HG03108 (cell line): ENCODE results near the gene TCFL5.
"Not testable (repeated sequence)": the region's sequence is repeated elsewhere in the genome, so short reads cannot be mapped to it uniquely, and the experiment has no call there.

Experiments used
- ATAC-seq: cut with Tn5 transposase; IDR thresholded peaks from one replicate; pipeline ENCODE4 v1.9.1; 2021; ENCODE audit warnings: moderate library complexity; ENCODE audit not compliant: unreplicated experiment

Gene TCFL5

DNA sequence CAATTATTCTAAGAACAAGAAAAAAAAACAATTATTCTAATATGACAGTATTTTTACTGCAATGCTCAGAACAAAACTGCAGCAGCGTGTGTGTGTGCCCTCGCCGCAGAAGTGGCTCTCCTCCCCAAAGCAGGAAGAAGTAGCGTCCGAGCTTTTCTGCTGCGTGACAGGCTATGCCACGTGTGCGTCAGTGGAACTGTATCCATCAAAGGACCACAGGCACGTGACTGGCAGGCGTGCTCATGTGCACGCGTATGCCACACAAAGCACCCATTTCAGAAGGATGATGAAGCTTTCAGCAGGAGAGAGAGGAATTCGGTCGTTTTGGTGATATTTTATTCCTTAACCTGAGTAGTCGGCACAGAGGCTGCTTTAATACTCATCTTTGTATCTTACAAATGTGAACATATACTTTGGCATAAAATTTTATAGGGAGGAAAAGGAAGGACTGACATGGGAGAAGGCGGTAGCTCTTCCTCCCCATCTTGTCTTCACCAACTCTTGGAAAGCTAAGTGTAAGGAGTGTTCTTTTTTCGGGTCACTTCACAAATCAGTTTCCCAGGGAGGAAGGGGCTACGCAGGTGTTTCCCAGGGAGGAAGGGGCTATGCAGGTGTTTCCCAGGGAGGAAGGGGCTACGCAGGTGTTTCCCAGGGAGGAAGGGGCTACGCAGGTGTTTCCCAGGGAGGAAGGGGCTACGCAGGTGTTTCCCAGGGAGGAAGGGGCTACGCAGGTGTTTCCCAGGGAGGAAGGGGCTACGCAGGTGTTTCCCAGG is 3.4 kb downstream of the TCFL5 start:
- no peak for ATAC-seq

DNA sequence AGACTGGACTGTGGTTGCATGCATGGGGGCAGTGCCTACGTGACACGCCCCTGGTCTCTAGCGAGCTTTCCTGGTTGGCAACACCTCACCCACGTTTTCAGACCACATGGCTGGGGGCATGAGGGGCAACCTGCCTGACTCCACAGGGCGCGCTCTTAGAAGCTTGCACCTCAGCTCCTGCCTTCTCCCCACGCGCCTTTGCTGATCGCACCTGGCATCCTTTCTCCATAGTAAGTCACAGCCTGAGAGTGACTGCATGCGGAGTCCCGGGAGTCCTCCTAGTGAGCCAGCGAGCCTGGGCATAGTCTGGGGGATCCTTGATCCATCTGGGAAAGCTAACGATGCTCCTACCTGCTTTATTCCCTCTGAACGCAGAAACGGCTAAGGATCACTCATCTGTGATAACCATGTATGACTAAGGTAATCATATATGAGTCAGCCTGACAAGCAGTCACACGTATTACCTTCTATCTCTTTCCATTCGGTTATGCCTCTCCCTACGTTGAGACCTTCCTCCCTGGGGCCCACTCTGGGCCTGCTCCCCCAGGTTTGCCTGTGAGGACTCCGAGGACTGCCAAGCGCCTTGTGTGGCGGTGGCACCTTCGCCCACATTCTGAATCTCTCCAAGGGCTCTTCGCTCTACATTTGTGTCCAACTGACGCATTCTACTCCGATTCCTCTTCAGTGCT is 4.5 kb downstream of the TCFL5 start:
- ATAC-seq = no peak

DNA sequence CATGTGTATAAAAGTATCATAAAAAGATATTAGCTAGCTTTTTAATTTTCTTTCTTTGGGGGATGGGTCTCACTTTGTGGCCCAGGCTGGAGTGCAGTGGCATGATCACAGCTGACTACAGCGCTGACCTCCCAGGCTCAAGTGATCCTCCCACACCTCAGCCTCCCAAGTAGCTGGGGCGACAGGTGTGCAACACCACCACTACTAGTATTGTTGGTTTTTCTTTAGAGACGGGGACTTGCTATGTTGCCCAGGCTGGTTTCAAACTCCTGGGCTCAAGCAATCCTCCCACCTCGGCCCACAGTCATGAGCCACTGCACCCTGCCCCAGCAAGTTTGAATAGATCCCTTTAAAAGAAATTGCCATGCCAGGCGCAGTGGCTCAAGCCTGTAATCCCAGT is 6.5 kb downstream of the TCFL5 start:
- ATAC-seq = no peak

DNA sequence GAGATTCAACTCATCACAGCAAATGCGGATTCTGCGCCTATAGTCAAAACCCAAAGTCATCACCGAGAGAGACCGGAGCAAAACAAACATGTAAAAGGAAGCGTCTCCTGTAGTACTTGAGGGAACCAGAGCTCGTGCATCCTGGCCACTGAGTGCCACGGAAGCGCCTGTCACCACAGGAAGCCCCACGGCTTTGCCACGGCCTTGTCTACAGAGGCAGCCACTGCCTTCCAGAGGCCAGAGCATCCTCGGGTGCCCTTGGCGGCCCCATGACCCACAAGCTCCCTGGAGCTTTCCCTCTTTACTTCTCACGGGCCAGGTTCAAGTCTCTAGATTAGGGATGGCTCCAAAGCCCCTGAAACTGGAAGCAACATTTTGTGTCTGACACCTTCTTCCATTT is 7.5 kb downstream of the TCFL5 start:
- no peak for ATAC-seq

DNA sequence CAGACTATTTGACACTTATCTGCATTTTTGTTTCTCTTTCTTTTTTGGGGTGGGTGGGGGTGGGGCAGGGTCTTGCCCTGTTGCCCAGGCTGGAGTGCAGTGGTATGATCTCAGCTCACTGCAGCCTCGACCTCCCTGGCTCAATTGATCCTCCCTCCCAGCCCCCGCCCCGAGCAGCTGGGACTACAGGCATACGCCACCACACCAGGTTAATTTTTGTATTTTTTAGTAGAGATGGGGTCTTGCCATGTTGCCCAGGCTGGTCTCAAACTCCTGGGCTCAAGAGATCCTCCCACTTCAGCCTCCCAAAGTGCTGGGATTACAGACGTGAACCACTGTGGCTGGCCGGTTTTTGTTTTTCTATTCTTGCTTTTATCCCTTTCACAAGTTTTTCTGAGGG is 8.3 kb downstream of the TCFL5 start:
- not testable (repeated sequence) for ATAC-seq

DNA sequence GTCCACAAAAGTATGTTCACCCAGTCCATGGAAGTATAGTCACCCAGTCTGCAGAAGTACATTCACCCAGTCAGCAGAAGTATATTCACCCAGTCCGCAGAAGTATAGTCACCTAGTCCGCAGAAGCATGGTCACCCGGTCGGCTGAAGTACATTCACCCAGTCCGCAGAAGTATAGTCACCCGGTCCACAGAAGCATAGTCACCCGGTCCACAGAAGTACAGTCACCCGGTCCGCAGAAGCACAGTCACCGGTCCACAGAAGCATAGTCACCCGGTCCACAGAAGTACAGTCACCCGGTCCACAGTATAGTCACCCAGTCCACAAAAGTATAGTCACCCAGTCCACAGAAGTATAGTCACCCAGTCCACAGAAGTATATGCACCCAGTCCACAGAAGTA is 8.8 kb downstream of the TCFL5 start:
- ATAC-seq = no peak

DNA sequence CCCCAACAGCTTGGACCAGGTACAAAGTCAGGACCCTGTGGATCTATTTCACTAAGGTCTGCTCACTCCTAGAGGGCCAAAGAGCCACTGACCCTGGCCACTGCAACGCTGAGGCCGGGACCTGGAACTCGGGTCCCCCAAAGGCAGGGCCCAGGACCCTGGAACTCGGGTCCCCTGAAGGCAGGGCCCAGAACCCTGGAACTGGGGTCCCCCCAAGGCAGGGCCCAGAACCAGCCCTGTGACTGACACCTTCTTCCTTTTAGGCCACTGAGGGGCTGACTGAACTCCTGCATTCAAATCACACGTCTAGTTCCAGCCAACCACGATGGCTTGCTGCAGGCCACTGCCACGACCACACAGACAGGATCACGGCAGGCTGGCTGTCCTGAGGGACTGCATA is 9.4 kb downstream of the TCFL5 start:
- no peak for ATAC-seq

DNA sequence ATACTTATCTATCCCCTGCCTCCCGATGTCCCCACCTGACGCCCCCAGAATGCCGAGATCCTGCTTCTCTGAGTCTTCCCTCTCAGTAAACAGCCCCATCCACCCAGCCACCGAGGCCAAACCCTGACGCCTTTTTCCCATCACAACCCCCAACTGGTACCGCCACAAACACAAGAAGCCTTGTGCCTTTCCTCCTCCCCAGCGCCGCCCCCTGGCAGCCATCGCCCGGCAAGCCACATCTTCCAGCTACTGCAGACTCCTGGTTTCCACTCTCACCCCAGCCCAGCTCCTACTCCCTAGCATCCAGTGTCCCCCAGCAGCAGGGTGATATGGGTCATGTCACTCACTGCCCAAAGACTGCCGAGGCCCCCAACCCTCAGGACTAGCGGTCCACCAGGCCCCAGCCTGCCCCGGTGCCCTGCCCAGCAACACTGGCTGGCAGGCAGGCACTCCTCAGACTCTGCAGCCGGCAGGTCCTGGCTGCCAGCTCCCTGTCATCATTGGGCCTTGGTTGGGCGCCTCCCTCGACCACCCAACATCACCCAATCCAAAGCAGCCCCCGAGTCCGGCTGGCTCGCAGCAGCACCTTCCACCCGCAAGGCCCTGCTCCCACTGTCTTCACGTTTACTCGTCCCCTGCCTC is 11.2 kb downstream of the TCFL5 start:
- ATAC-seq = no peak

DNA sequence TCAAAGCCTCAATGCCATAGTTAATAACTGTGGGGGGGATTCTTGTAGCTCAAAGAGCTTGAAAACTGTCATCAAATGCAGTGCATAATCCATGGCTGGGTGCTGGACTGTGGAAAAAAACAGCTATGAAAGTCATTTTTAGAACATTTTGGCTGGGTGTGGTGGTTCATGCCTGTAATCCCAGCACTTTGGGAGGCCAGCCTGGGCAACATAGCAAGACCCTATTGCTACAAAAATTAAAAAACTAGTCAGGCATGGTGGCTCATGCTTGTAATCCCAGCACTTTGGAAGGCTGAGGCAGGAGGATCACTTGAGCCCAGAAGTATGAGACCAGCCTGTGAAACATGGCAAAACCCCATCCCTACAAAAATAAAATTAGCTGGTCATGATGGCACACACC is 12.2 kb downstream of the TCFL5 start:
- no peak for ATAC-seq

DNA sequence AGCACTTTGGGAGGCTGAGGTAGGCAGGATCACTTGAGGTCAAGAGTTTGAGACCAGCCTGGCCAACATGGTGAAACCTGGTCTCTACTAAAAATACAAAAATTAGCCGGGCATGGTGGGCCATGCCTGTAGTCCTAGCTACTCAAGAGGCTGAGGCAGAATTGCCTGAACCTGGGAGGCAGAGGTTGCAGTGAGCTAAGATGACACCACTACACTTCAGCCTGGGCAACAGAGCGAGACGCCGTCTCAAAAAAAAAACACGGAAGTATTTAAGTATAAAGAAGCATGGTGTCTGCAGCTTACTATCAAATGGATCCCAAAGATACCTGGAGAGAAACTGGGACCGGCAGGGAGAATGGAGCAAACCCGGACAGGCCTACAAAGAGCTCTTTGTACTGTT is 12.7 kb downstream of the TCFL5 start:
- not testable (repeated sequence) for ATAC-seq

DNA sequence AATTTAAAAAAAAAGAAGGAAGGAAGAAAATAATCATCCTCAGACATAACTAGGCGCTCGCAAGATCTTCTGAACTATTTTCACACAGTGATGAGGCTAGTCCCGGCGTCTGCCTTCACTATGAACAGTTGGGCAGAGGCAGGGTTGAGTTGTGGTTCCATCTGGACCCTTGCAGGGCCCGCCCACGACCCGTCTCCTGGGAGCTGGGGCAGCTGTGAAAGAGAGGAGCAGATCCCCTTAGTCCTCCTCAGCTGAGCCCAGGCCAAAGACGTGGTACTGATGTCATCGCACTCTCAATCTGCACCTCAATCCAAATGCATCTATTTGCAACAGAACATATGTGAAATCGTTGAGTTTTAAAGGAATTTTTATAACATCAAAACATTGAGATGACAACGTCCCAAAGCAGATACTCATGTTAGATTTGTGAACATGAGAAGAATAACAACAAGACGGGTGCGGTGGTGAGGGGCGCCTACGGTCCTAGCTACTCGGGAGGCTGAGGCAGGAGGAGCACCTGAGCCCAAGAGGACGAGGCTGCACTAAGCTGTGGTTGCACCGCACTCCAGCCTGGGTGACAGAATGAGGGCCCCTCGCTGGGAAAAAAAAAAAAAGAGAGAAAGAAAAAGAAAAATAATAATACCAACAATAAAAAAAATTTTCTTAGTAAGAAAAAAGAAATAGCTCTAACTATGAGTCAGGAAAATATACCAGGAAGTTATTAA is 15.3 kb downstream of the TCFL5 start:
- no peak for ATAC-seq

DNA sequence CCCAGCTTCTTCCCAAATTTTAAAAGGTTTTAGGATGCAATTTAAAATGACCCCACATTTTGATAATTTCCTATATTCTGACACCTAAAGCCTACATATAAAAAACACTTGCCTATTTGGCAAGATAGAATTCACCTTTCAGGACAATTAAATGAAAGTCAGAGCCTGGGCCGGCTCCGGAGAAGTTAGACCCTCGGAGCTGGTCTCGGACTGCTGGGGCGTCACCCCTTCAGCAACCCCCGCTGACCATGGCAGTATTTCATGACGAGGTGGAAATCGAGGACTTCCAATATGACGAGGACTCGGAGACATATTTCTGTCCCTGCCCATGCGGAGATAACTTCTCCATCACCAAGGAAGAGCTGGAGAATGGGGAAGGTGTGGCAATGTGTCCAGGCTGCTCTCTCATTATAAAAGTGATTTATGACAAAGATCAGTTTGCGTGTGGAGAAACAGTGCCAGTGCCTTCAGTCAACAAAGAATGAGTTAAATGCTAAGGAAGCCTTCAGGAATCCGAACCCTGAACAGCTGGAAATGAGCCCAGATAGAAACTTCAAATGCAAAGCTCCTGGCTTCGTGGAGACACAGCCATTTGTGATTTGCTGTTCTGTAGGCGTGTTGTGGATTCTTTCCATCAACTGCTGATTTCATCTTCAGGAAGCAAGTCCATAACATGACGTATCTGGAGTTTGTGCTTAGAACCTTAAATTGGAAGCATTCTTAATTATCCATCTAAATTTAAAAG is 16.0 kb downstream of the TCFL5 start:
- no peak for ATAC-seq

DNA sequence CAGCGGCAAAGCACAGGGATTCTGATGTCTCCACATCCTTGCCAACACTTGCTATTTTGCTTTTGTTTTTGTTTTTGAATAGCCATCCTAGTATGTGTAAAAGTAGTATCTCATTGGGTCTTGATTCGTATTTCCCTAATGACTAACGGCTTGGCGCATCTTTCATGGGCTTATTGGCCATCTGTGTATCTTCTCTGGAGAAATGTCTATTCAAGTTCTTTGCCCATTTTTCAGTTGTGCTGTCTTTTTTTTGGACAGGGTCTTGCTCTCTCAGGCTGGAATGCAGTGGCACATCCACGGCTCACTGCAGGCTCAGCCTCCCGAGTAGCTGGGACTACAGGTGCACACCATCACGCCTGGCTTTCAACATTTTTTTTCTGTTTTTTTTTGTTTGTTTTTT is 17.4 kb downstream of the TCFL5 start:
- no peak for ATAC-seq

DNA sequence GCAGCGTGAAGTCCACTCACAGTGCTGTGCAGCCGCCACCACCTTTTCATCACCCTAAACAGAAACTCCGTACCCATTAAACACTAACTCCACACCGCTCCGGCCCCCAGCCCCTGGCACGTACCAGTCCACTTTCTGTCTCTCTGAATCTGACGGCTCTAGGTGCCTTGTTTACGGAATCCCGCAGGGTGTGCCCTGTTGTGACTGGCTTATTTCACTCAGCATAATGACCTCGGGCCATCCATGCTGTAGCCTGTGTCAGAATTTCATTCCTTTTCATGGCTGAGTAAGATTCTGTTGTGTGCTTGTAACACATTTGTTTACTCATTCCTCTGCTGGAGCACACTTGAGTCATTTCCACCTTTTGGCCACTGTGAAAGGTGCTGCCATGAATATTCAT is 18.0 kb downstream of the TCFL5 start:
- ATAC-seq = no peak

DNA sequence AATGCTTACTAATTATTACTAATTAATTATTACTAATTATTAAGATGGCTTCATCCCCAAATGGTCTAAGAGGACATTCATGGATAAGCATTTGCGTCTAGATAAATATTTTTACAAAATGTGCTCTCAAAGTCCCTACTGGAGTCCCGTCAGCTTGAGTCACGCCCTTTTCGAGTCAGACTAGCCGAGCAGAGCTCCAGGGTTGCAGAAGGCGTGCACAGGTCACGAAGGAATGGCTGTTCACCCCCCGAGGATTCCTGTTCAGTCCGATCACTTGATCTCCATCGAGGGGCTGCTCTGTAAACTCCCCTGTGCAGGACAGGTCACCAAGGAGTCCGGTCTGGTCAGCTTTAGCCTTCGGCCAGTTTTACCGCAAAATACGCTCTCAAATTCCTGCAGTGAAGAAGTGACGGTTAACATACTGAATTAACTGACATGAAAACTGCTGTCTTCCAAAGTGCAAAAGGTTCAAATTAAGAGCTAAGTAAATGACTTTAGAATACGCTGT is 19.9 kb downstream of the TCFL5 start:
- no peak for ATAC-seq

DNA sequence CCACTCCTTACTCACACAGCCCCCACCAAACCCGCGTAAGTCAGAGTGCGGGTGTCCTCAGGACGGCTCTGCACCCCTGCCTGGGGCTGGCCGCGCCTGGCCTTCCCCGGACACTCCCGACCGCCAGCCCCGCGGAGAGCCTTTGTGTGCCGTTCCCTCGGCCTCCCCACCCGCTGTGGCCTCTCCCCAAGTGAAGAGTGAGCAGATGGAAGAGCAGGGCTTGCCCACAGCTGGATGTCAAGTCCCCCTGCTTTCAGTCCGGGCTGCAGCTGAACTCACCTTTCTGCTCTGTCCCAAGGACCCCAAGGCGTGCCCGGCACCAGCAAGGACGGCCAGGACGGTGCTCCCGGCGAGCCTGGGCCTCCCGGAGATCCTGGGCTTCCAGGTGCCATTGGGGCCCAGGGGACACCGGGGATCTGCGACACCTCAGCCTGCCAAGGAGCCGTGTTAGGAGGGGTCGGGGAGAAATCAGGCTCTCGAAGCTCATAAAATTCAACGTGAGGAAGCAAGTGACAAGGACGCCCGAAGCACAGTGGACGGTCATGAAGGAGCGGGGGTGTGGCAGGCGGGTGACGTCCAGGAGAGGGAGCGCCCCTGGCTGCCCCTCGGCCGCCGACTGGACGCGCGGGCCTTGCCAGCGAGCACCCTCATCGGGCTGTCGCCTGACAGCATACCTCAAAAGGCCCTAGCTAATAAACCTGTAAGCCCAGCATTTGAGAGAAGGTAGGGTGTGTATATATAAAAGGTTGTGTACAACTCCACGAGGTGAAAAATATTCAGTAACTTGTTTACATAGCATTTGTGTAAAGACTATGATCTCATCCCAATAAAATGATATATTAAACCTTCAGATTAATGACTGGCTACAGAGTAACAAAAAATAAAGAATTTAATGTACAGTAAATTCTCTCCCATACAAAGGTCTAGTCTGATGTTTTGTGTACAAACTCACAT is 21.1 kb downstream of the TCFL5 start:
- ATAC-seq = no peak

DNA sequence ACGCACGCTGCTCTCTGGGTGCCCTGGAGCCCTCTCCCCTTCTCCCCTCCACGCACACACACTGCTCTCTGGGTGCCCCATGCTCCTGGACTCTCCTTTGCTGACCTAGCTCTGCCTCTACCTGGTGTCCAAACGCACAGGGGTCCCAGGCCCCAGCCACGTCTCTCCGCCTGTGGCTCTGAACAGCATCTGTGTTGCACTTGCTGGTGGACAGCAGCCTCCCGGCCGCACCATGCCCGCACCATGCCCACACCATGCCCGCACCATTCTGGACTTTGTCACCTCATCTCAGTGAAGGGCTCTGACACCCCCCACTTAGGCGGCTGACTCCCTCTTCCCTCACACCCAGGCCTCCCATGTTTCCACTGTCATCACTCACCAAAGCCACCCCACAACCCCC is 21.8 kb downstream of the TCFL5 start:
- ATAC-seq = no peak

DNA sequence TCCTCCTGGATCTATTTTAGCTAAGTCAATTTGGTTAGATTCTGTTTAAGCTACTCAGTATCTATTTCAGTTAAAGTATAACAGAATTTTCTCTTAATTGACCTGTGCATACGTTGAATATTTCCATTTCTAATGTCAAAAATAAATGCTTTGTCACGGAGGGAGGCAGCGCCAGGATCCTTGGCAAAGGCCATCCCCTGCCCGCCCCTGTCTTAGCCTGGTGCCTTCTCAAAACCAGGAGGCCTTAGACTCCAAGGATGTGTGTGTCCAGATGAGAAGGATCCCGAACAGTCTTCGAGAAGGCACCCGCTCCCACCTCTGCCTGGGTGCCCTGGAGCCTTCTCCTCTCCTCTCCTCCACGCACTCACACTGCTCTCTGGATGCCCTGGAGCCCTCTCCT is 22.4 kb downstream of the TCFL5 start:
- no peak for ATAC-seq

DNA sequence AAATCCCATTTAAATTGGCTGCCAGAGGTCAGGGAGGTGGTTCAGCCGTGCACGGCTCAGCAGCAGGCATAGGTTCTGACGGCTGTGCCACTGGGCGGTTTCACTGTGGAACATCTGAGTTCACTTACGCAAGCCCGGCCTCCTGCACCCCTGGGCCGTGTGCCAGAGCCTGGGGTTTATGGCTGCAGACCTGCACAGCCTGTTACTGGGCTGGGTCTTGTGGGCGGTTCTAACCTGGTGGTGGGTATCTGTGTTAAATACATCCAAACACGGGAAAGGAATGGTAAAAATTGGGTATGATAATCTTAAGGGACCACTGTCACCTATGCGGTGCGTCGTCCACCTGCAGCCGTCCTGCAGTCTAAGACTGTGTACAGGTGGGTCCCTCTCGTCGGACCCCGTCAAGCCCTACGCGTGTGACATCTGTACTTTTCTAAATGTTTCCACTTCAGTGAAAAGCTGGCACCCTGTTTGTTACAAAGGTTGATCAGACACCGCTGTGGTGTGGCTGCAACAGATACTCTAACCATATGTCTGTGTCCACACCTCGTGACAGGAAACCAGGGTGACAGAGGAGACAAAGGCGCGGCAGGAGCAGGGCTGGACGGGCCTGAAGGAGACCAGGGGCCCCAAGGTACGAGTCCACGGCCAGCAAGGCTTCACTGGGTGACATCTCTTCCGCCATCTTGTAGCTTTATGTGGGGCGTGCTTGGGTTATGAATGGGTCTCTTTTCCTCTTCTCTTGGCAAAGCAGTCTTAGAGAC is 23.3 kb downstream of the TCFL5 start:
- ATAC-seq = peak; percentile 71
